Measurements from ENCODE around the gene TWNK.

Gene TWNK

DNA sequence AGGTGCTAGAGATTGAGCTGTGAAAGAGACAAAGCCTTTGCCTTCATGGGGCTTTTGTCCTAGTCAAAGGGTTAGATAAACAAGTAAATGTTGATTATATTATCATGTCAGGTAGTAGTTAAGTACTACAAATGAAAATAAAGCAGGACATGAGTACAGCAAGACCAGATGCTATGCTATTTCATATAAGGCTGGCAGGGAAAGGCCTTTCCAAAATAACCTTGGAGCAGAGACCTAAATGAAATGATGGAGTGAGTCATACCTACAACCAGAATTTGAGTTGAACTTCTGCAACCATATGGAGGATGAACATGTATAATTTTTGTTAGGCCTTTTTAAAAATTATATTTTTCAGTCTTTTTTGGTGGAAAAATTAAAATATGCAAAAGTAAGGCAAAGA lies 41.6 kb upstream of the TWNK start:
- Histone ChIP-seq H2BK120ac (ENCODE audit: insufficient read depth, low read length, poor library complexity) (no peak overlapping the region), H3K27ac (ENCODE audit: low read depth, low read length) (no peak overlapping the region), H2BK12ac (ENCODE audit: low read length) (no peak overlapping the region), H4K8ac (ENCODE audit: low read depth, low read length) (no peak overlapping the region), H3K9me3 (ENCODE audit: insufficient read depth, low read depth, low read length) (no peaks in the 10 kb centered on the region), H2AK5ac (ENCODE audit: low read length) (no peak overlapping the region), H3K36me3 (ENCODE audit: control insufficient read depth in 1 of 2, insufficient read depth in 2 of 2, low read length in 2 of 2) (peaks cover 15 to 18% of the 10 kb centered on the region in 2 experiments), H3K18ac (ENCODE audit: low read length) (no peak overlapping the region), H3K14ac (ENCODE audit: low read length) (no peak overlapping the region), H3K23ac (ENCODE audit: low read length) (no peak overlapping the region), H3K79me1 (ENCODE audit: low read length) (no peaks in the 10 kb centered on the region), H3K4me3 (ENCODE audit: low read depth, low read length) (no peak overlapping the region), H3K4ac (ENCODE audit: low read depth, low read length) (no peak overlapping the region), H4K12ac (ENCODE audit: low read depth, low read length) (no peak overlapping the region), H3K79me2 (ENCODE audit: control insufficient read depth, insufficient read depth, low read length, poor library complexity) (no peaks in the 10 kb centered on the region), H3K4me1 (ENCODE audit: control insufficient read depth in 1 of 2, insufficient read depth in 2 of 2, low read length in 2 of 2) (no peaks in the 10 kb centered on the region), H3K9ac (ENCODE audit: low read length) (no peak overlapping the region), H3K4me2 (ENCODE audit: low read length) (no peak overlapping the region), H2AFZ (ENCODE audit: insufficient read depth, low read length, poor library complexity) (no peak overlapping the region), H4K91ac (ENCODE audit: low read depth, low read length) (no peak overlapping the region), H3K27me3 (ENCODE audit: insufficient read depth, low read length) (no peaks in the 10 kb centered on the region), H2BK5ac (ENCODE audit: low read depth, low read length, poor library complexity) (no peak overlapping the region)
- no peak for DNase-seq

DNA sequence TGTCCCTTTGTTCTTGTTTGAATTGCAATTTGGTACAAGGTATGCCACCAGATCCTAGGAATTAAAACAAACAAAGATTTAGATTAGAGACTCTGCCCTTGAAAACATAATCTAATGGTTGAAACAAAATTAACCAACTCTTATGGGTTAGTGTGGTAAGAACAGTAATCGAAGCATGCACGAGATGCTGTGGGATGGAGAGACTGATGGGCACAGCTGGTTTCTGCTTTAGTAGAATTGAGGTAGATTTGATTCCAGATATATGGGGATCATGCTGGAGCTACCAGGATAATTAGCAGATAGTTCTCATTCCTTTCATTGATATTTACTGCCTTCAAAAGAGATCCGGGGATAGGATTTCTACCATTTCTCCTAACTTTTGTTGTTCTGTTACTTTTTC lies 38.4 kb upstream of the TWNK start:
- no peak overlapping the region for H3K4ac ChIP-seq (ENCODE audit: low read depth, low read length)
- H3K4me1 ChIP-seq (ENCODE audit: control insufficient read depth in 1 of 2, insufficient read depth in 2 of 2, low read length in 2 of 2): no peaks in the 10 kb centered on the region
- DNase-seq: peak in 1 of 2 donors; percentile 35
- H3K4me3 ChIP-seq (ENCODE audit: low read depth, low read length): no peak overlapping the region
- H4K12ac ChIP-seq (ENCODE audit: low read depth, low read length): no peak overlapping the region
- no peaks in the 10 kb centered on the region for H3K79me1 ChIP-seq (ENCODE audit: low read length)
- H2BK5ac ChIP-seq (ENCODE audit: low read depth, low read length, poor library complexity): no peak overlapping the region
- H3K14ac ChIP-seq (ENCODE audit: low read length): no peak overlapping the region
- H3K27ac ChIP-seq (ENCODE audit: low read depth, low read length): no peak overlapping the region
- no peaks in the 10 kb centered on the region for H3K27me3 ChIP-seq (ENCODE audit: insufficient read depth, low read length)
- H2AFZ ChIP-seq (ENCODE audit: insufficient read depth, low read length, poor library complexity): no peak overlapping the region
- peaks cover 22 to 32% of the 10 kb centered on the region in 2 experiments for H3K36me3 ChIP-seq (ENCODE audit: control insufficient read depth in 1 of 2, insufficient read depth in 2 of 2, low read length in 2 of 2)
- H3K9me3 ChIP-seq (ENCODE audit: insufficient read depth, low read depth, low read length): no peaks in the 10 kb centered on the region
- H3K18ac ChIP-seq (ENCODE audit: low read length): no peak overlapping the region
- H3K4me2 ChIP-seq (ENCODE audit: low read length): no peak overlapping the region
- H2BK12ac ChIP-seq (ENCODE audit: low read length): no peak overlapping the region
- H3K23ac ChIP-seq (ENCODE audit: low read length): no peak overlapping the region
- no peak overlapping the region for H2AK5ac ChIP-seq (ENCODE audit: low read length)
- no peak overlapping the region for H3K9ac ChIP-seq (ENCODE audit: low read length)
- H4K8ac ChIP-seq (ENCODE audit: low read depth, low read length): no peak overlapping the region
- no peak overlapping the region for H2BK120ac ChIP-seq (ENCODE audit: insufficient read depth, low read length, poor library complexity)
- no peak overlapping the region for H4K91ac ChIP-seq (ENCODE audit: low read depth, low read length)
- H3K79me2 ChIP-seq (ENCODE audit: control insufficient read depth, insufficient read depth, low read length, poor library complexity): no peaks in the 10 kb centered on the region
- WGBS (ENCODE audit: extremely low coverage, insufficient coverage, insufficient read length): no CpG with 5 or more reads among the region's 3 CpGs

DNA sequence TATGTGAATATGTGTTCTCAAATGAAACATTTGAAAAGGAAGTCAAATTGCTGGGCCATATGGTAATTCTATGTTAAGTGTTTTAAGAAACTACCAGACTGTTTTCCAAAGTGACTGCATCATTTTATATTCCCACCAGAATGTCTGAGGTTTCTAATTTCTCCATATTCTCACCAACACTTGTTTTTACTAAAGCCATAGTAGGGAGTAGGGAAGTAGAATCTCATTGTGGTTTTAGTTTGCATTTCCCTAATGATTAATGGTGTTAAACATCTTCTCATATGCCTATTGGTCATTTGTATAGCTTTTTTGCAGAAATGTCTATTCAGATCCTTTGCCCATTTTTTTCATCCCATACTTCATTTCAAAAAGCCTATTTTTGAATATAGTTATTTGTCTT lies 27.1 kb upstream of the TWNK start:
- H3K4me1 ChIP-seq (ENCODE audit: control insufficient read depth in 1 of 2, insufficient read depth in 2 of 2, low read length in 2 of 2): no peaks in the 10 kb centered on the region
- peaks cover 8 to 13% of the 10 kb centered on the region in 2 experiments for H3K36me3 ChIP-seq (ENCODE audit: control insufficient read depth in 1 of 2, insufficient read depth in 2 of 2, low read length in 2 of 2)
- H3K4me2 ChIP-seq (ENCODE audit: low read length): no peak overlapping the region
- no peak overlapping the region for H2AK5ac ChIP-seq (ENCODE audit: low read length)
- no peak overlapping the region for H4K12ac ChIP-seq (ENCODE audit: low read depth, low read length)
- no peak overlapping the region for H3K23ac ChIP-seq (ENCODE audit: low read length)
- no peak overlapping the region for H4K91ac ChIP-seq (ENCODE audit: low read depth, low read length)
- H3K9ac ChIP-seq (ENCODE audit: low read length): no peak overlapping the region
- H2BK5ac ChIP-seq (ENCODE audit: low read depth, low read length, poor library complexity): no peak overlapping the region
- H2BK12ac ChIP-seq (ENCODE audit: low read length): no peak overlapping the region
- no peak overlapping the region for H3K27ac ChIP-seq (ENCODE audit: low read depth, low read length)
- no peaks in the 10 kb centered on the region for H3K79me2 ChIP-seq (ENCODE audit: control insufficient read depth, insufficient read depth, low read length, poor library complexity)
- no peak overlapping the region for H2AFZ ChIP-seq (ENCODE audit: insufficient read depth, low read length, poor library complexity)
- no peak overlapping the region for H3K4me3 ChIP-seq (ENCODE audit: low read depth, low read length)
- DNase-seq: no peak
- H4K8ac ChIP-seq (ENCODE audit: low read depth, low read length): no peak overlapping the region
- H3K9me3 ChIP-seq (ENCODE audit: insufficient read depth, low read depth, low read length): no peaks in the 10 kb centered on the region
- H3K79me1 ChIP-seq (ENCODE audit: low read length): no peaks in the 10 kb centered on the region
- H3K18ac ChIP-seq (ENCODE audit: low read length): no peak overlapping the region
- no peak overlapping the region for H3K4ac ChIP-seq (ENCODE audit: low read depth, low read length)
- no peak overlapping the region for H3K14ac ChIP-seq (ENCODE audit: low read length)
- no peak overlapping the region for H2BK120ac ChIP-seq (ENCODE audit: insufficient read depth, low read length, poor library complexity)
- H3K27me3 ChIP-seq (ENCODE audit: insufficient read depth, low read length): no peaks in the 10 kb centered on the region

DNA sequence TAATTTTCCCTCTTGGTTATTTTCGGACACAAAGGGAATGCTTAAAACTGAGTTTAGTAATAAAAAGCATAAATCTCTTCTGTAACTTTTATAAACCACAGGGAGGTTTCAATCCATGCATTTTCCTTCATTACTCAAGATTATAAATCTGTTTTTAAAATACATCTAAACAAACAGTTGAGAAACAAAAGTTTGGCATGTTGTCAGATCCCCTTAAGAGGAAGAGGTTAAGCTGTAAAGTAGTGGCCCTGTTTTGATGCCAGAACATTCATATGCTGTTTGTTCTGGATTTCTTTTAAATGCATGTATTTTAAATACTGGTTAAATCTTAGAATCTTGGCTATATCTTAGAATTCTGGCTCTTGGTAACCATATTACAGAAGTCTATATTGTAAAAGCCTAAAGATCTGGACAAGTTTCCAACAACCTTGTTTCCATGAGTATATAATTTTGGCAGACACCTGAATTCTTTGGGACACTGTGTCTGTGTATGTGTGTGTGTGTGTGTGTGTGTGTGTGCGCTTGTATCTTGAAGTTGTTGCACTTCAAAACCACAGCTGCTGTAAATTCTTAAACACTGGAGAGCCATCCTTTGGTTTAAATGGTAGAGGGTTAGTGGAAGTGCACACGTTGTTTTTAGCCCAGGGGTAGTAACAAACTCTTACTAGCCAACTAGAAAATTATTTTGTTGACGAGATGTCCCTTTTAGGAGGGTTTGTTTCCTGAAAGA lies 24.8 kb upstream of the TWNK start:
- H4K8ac ChIP-seq (ENCODE audit: low read depth, low read length): no peak overlapping the region
- peaks cover under 1 to 8% of the 10 kb centered on the region in 2 experiments for H3K36me3 ChIP-seq (ENCODE audit: control insufficient read depth in 1 of 2, insufficient read depth in 2 of 2, low read length in 2 of 2)
- H3K4me3 ChIP-seq (ENCODE audit: low read depth, low read length): no peak overlapping the region
- no peak overlapping the region for H2AK5ac ChIP-seq (ENCODE audit: low read length)
- no peak overlapping the region for H3K27ac ChIP-seq (ENCODE audit: low read depth, low read length)
- H2AFZ ChIP-seq (ENCODE audit: insufficient read depth, low read length, poor library complexity): no peak overlapping the region
- no peak overlapping the region for H3K9ac ChIP-seq (ENCODE audit: low read length)
- DNase-seq: no peak
- no CpG with 5 or more reads among the region's 4 CpGs for WGBS (ENCODE audit: extremely low coverage, insufficient coverage, insufficient read length)
- H4K91ac ChIP-seq (ENCODE audit: low read depth, low read length): no peak overlapping the region
- H3K9me3 ChIP-seq (ENCODE audit: insufficient read depth, low read depth, low read length): no peaks in the 10 kb centered on the region
- H3K14ac ChIP-seq (ENCODE audit: low read length): no peak overlapping the region
- H3K4me1 ChIP-seq (ENCODE audit: control insufficient read depth in 1 of 2, insufficient read depth in 2 of 2, low read length in 2 of 2): peaks cover 0 to 4% of the 10 kb centered on the region in 2 experiments
- H3K23ac ChIP-seq (ENCODE audit: low read length): no peak overlapping the region
- H3K79me1 ChIP-seq (ENCODE audit: low read length): no peaks in the 10 kb centered on the region
- H3K4ac ChIP-seq (ENCODE audit: low read depth, low read length): no peak overlapping the region
- H3K79me2 ChIP-seq (ENCODE audit: control insufficient read depth, insufficient read depth, low read length, poor library complexity): no peaks in the 10 kb centered on the region
- no peak overlapping the region for H3K4me2 ChIP-seq (ENCODE audit: low read length)
- no peaks in the 10 kb centered on the region for H3K27me3 ChIP-seq (ENCODE audit: insufficient read depth, low read length)
- H3K18ac ChIP-seq (ENCODE audit: low read length): no peak overlapping the region
- no peak overlapping the region for H2BK12ac ChIP-seq (ENCODE audit: low read length)
- no peak overlapping the region for H2BK120ac ChIP-seq (ENCODE audit: insufficient read depth, low read length, poor library complexity)
- no peak overlapping the region for H2BK5ac ChIP-seq (ENCODE audit: low read depth, low read length, poor library complexity)
- H4K12ac ChIP-seq (ENCODE audit: low read depth, low read length): no peak overlapping the region
